IPS-15b (cell line): ENCODE results near the gene AMH.

Experiments used
- H3K27me3 ChIP-seq: one replicate; pipeline ENCODE4 v1.6.1; 2013; ENCODE audit warnings: low read length; ENCODE audit not compliant: control insufficient read depth, insufficient read depth
- H3K36me3 ChIP-seq: one replicate; pipeline ENCODE4 v1.6.1; 2013; ENCODE audit warnings: low read length; ENCODE audit not compliant: control insufficient read depth, insufficient read depth
- H3K4me1 ChIP-seq: one replicate; pipeline ENCODE4 v1.6.1; 2013; ENCODE audit warnings: mild to moderate bottlenecking, low read length; ENCODE audit not compliant: control insufficient read depth, insufficient read depth
- H3K4me3 ChIP-seq: one replicate; pipeline ENCODE4 v1.5.1; 2013; ENCODE audit warnings: low read depth, low read length
- H3K9ac ChIP-seq: one replicate; pipeline ENCODE4 v1.6.1; 2013; ENCODE audit warnings: low read depth, mild to moderate bottlenecking, low read length
- H3K9me3 ChIP-seq: one replicate; pipeline ENCODE4 v1.6.1; 2013; ENCODE audit warnings: mild to moderate bottlenecking, low read length; ENCODE audit not compliant: control insufficient read depth, insufficient read depth

Gene AMH

DNA sequence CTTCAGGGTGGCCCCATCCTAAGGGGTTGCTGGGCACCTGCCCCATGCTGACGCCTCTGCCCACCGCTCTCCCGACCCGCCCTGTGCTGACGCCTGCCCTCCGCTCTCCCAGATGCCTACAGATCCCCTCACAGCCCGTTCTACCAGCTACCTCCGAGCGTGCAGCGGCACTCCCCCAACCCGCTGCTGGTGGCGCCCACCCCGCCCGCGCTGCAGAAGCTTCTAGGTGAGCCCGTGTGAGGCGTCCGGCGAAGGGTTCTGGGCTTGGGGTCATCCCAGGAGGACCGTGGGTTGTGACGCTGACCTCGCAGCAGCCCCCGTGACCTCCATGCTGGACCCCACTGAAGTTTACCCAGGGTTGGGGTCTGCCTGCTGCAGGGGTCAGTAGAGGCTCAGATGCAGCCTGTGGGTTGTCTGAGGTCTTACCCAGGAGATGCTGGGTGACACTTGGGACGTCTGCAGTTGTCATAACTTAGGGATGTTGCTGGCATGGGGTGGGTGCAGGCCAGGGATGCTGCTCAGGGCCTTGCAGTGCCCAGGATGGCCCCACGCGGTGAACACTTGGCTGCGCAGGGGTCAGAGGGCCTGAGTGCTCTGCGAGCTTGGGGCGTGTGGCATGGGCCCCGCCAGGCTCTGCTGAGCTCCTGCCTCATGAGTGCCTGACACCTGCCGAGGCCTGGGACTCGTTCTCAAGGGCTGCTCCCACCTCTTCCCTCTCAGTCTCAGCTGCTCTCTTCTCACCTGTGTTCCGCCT lies 38.0 kb upstream of the AMH start:
- Histone ChIP-seq H3K27me3 (no peaks in the 10 kb centered on the region), H3K9me3 (no peaks in the 10 kb centered on the region), H3K9ac (no peak overlapping the region), H3K4me3 (no peak overlapping the region), H3K4me1 (no peaks in the 10 kb centered on the region), H3K36me3 (peaks cover 69% of the 10 kb centered on the region)

DNA sequence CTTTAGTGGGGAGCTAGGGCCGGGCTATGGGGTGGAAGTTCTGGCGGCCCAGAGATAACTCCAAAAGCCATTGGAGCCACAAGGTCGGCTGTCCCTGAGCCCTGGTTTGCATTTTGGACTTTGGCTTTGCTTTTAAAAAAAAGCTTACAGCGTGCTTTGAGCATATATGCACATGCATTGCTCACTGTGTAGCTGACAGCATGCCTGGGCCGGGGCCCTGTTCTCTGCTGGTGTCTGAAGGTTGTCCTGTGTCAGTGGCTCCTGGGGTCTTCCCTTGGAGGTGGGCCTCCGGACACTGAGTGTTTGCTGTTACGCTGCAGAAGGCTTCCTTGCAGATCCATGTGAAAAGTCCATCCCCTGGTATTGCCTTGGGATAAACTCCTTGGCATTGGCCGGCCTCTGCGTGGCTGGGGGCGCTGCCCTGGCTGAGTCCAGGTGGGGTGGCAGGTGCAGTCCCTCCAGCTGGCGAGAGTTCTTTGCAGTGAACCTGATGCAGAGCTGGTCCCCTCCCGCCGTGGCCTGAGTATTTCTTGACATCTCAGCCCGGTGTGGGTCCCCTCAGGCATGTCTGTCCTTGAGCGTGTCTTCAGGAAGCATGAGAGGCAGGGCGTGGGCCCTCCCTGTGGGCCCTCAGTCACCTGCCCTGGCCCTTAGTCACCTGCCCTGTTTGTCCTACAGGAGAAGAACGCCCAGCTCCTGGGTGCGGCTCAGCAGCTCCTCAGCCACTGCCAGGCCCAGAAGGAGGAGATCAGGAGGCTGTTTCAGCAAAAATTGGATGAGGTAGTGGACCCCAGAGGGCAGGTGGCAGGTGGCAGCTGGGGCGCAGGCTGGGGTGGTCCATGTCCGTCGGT lies 36.0 kb upstream of the AMH start:
- H3K36me3 ChIP-seq = peaks cover 78% of the 10 kb centered on the region

DNA sequence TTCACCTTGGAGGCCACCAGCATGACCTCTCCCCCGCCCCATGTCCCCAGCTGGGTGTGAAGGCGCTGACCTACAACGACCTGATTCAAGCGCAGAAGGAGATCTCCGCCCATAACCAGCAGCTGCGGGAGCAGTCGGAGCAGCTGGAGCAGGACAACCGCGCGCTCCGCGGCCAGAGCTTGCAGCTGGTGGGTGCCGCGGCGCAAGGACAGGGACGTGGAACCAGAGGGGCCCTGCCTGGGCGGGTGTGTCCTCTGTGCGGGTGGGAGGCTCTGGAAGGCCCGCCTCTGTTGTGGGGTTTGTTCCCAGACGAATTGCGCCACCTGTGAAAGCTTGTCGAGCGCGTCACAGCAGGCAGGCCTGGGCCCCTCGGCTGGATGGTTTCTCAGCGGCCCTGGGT lies 35.3 kb upstream of the AMH start:
- H3K27me3 ChIP-seq = no peaks in the 10 kb centered on the region
- no peaks in the 10 kb centered on the region for H3K9me3 ChIP-seq
- H3K4me1 ChIP-seq = no peaks in the 10 kb centered on the region
- H3K4me3 ChIP-seq = no peak overlapping the region
- no peak overlapping the region for H3K9ac ChIP-seq
- peaks cover 78% of the 10 kb centered on the region for H3K36me3 ChIP-seq

More for the DNA sequence above, 36.0 kb upstream of the AMH start:
- Histone ChIP-seq H3K27me3 (no peaks in the 10 kb centered on the region), H3K9ac (no peak overlapping the region), H3K4me3 (no peak overlapping the region), H3K4me1 (no peaks in the 10 kb centered on the region), H3K9me3 (no peaks in the 10 kb centered on the region)

DNA sequence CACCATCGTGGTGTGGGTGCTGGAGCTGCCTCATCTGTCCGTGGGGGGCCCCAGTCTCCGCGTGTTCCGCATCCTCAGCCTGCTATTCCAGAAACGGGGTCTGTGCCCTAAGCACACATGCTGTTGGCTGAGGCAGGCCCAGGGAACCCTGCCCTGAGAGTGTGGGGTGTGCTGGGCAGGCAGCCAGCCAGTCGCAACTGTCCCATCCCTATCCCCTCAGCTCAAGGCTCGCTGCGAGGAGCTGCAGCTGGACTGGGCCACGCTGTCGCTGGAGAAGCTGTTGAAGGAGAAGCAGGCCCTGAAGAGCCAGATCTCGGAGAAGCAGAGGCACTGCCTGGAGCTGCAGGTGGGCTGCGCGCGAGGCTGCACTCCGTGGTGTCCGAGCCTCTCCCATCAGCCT lies 34.9 kb upstream of the AMH start:
- Histone ChIP-seq H3K36me3 (peaks cover 78% of the 10 kb centered on the region), H3K4me1 (no peaks in the 10 kb centered on the region), H3K4me3 (no peak overlapping the region), H3K9me3 (no peaks in the 10 kb centered on the region), H3K9ac (no peak overlapping the region), H3K27me3 (no peaks in the 10 kb centered on the region)

DNA sequence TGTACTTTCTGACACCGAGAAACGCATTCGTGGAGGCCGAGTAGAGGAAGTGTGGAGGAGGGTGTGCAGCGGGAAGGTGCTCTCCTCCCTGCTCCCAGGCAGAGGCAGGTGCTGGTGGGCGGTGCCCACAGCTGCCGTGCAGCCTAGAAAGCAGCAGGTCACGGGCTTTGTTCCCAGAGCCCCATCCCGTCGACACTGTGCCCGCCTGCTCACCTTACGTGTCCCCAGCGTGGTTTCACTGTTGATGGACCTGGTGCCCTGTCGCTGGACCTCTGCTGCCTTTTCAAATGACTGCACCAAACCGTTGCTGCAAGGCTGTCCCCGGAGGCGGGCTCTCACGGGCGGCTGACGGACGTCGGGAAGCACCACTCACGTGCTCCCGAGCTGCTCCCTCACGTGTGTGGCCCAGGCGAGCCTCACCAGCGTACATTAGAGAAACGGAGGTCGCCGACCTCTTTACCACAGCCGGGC lies 33.8 kb upstream of the AMH start:
- Histone ChIP-seq H3K27me3 (no peaks in the 10 kb centered on the region), H3K9ac (no peak overlapping the region), H3K36me3 (peaks cover 82% of the 10 kb centered on the region), H3K4me1 (no peaks in the 10 kb centered on the region), H3K4me3 (no peak overlapping the region), H3K9me3 (no peaks in the 10 kb centered on the region)

DNA sequence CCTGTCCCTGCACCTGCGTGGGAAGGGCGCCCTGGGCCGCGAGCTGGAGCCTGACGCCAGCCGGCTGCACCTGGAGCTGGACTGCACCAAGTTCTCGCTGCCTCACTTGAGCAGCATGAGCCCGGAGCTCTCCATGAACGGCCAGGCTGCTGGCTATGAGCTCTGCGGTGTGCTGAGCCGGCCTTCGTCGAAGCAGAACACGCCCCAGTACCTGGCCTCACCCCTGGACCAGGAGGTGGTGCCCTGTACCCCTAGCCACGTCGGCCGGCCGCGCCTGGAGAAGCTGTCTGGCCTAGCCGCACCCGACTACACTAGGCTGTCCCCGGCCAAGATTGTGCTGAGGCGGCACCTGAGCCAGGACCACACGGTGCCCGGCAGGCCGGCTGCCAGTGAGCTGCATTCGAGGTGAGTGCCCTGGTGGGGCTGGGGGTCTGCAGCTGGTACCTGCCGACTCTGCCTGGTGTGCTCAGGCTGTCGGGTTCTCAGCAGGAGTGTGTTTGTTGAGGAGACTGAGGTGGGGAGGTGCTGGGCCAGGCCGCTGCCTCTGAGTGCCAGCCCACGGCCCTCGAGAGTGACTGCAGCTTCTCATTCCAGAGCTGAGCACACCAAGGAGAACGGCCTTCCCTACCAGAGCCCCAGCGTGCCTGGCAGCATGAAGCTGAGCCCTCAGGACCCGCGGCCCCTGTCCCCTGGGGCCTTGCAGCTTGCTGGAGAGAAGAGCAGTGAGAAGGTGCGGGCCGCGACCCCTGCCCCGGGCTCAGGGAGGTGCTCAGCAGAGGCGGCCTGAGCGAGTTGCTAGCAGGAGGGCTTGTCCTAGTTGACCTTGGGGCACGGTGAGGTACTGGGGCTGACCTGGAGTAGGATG lies 32.5 kb upstream of the AMH start:
- no peaks in the 10 kb centered on the region for H3K27me3 ChIP-seq
- peaks cover 79% of the 10 kb centered on the region for H3K36me3 ChIP-seq
- H3K9ac ChIP-seq = no peak overlapping the region
- no peak overlapping the region for H3K4me3 ChIP-seq
- no peaks in the 10 kb centered on the region for H3K9me3 ChIP-seq
- H3K4me1 ChIP-seq = no peaks in the 10 kb centered on the region

DNA sequence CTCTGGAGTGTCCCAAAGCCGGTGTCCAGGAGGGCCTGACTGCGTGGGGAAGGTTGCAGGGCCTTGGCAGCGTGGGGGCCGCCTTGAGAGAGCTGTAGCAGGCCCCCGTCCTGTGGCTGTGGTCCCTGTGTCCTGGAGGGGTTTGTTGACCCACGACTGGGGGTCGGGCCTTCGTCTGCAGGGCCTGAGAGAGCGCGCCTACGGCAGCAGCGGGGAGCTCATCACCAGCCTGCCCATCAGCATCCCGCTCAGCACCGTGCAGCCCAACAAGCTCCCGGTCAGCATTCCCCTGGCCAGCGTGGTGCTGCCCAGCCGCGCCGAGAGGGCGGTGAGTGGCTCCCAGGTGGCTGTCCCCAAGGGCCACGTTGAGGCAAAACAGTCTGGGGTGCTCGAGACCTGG lies 31.5 kb upstream of the AMH start:
- H3K27me3 ChIP-seq = no peaks in the 10 kb centered on the region
- no peak overlapping the region for H3K4me3 ChIP-seq
- no peaks in the 10 kb centered on the region for H3K4me1 ChIP-seq
- no peak overlapping the region for H3K9ac ChIP-seq
- no peaks in the 10 kb centered on the region for H3K9me3 ChIP-seq
- H3K36me3 ChIP-seq = peaks cover 78% of the 10 kb centered on the region

DNA sequence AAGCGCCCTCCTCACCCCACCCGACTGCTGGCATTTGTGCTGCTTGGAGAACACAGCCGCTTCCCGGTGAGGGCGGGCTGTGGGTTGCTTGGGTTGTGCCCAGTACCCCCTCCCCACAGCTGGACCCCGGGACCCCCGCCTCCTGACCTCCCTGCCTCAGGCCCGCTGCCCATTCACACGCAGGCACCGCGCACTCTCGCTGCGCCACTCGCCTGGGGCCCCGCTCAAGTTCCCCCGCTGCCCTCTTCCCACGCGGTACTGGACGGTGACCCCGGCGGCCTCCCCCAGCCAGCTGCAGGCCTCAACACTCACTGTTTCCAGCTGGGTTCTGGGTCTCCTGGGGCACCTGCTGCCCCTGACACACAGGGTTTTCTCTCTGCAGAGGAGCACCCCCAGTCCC lies 29.4 kb upstream of the AMH start:
- H3K27me3 ChIP-seq = no peaks in the 10 kb centered on the region
- peaks cover 77% of the 10 kb centered on the region for H3K36me3 ChIP-seq
- no peak overlapping the region for H3K4me3 ChIP-seq
- no peak overlapping the region for H3K9ac ChIP-seq
- H3K9me3 ChIP-seq = no peaks in the 10 kb centered on the region
- H3K4me1 ChIP-seq = no peaks in the 10 kb centered on the region

DNA sequence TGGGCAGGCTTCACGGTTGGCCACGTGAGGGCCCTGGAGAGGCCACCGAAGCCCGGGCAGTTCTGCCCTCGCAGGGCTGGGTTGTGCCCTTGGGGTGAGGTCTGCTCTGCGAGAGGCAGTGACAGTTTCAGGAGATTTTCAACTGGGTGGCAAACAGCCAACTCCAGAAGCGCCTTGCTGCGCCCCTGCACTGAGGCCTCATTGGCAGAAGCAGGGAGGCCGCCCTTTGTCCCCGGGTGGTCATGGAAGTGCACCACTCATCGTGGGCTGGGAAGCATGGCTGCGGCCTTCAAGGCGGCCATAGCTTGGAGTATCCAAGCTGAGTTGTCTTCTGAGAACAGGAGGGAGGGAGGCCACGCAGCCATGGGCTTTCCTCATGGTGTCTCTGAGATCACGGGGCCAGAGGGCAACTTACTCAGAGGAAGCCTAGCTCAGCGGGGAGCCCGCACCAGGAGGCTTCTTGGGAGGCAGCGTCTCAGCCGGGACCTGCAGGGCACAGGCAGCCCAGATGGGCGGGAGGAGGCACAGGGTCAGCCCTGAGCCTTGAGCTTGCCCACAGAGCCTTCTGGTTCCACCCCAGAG lies 27.8 kb upstream of the AMH start:
- no peaks in the 10 kb centered on the region for H3K27me3 ChIP-seq
- H3K9ac ChIP-seq = no peak overlapping the region
- H3K9me3 ChIP-seq = no peaks in the 10 kb centered on the region
- no peaks in the 10 kb centered on the region for H3K4me1 ChIP-seq
- H3K4me3 ChIP-seq = no peak overlapping the region
- H3K36me3 ChIP-seq = peaks cover 78% of the 10 kb centered on the region

DNA sequence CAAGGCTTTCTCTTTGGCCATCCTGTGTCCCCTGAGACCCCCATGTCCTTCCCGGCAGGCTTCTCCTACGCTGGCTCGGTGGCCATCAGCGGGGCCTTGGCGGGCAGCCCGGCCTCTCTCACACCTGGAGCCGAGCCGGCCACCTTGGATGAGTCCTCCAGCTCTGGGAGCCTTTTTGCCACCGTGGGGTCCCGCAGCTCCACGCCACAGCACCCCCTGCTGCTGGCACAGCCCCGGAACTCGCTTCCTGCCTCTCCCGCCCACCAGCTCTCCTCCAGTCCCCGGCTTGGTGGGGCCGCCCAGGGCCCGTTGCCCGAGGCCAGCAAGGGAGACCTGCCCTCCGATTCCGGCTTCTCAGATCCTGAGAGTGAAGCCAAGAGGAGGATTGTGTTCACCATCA lies 27.2 kb upstream of the AMH start:
- no peaks in the 10 kb centered on the region for H3K9me3 ChIP-seq
- no peaks in the 10 kb centered on the region for H3K27me3 ChIP-seq
- H3K36me3 ChIP-seq = peaks cover 78% of the 10 kb centered on the region
- H3K4me1 ChIP-seq = no peaks in the 10 kb centered on the region
- H3K9ac ChIP-seq = no peak overlapping the region
- H3K4me3 ChIP-seq = no peak overlapping the region

DNA sequence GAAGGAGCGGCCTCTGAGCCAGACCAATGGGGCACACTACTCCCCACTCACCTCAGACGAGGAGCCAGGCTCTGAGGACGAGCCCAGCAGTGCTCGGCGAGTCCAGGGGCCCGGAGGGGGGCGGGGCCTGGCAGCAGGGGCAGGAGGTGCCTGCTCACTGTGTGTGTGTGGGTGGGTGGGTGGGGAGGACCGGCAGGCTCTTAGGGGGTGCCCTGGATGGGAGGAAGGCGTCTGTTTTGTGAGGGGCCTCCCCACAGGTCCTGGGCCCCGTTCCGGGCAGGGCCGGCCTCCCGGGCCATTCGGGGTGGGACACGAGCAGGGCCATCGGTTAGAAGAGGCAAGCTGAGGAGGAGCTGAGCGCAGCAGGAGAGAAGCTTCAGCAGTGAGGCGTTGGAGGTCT lies 25.7 kb upstream of the AMH start:
- Histone ChIP-seq H3K9ac (no peak overlapping the region), H3K27me3 (no peaks in the 10 kb centered on the region), H3K36me3 (peaks cover 75% of the 10 kb centered on the region), H3K4me1 (no peaks in the 10 kb centered on the region), H3K4me3 (no peak overlapping the region), H3K9me3 (no peaks in the 10 kb centered on the region)
